GM23338 (cell line): Measurements from ENCODE around the gene TMEM150A.

ENCODE experiments used
- CTCF ChIP-seq, 2 experiments: fragments of 200-600 bp in 1 of 2; sonication (generic) in 1 of 2; conservative IDR thresholded peaks; 2 replicates each; pipeline versions ENCODE4 v1.5.1 to v1.6.1; 2016 to 2017; ENCODE audit warnings: antibody characterized with exemption in 2 of 2, low read depth in 2 of 2, mild to moderate bottlenecking in 2 of 2, moderate library complexity in 1 of 2
- ETS1 ChIP-seq: IDR thresholded peaks from 2 replicates; pipeline ENCODE4 v1.6.1; 2016; ENCODE audit warnings: antibody characterized with exemption
- EZH2 ChIP-seq: fragments of 200-600 bp; sonication (generic); IDR thresholded peaks from one replicate; pipeline ENCODE4 v1.8.0; 2017; ENCODE audit warnings: antibody characterized with exemption, mild to moderate bottlenecking, low read depth; ENCODE audit not compliant: unreplicated experiment
- NANOG ChIP-seq: IDR thresholded peaks from 2 replicates; pipeline ENCODE4 v1.6.1; 2016; ENCODE audit warnings: antibody characterized with exemption, borderline replicate concordance
- POLR2AphosphoS5 ChIP-seq: IDR thresholded peaks from 2 replicates; pipeline ENCODE4 v1.6.1; 2016; ENCODE audit warnings: antibody characterized with exemption, low read depth
- REST ChIP-seq: IDR thresholded peaks from one replicate; pipeline ENCODE4 v1.6.1; 2018; ENCODE audit warnings: antibody characterized with exemption; ENCODE audit not compliant: unreplicated experiment
- STAT1 ChIP-seq: IDR thresholded peaks from one replicate; pipeline ENCODE4 v1.6.1; 2016; ENCODE audit warnings: antibody characterized with exemption; ENCODE audit not compliant: unreplicated experiment
- ZNF331 ChIP-seq: fragments of 250-450 bp; sonication (Bioruptor Pico); IDR thresholded peaks from 2 replicates; pipeline ENCODE4 v1.5.0; 2020; ENCODE audit warnings: low read depth, mild to moderate bottlenecking, moderate library complexity

GRCh38 chr2:85604568-85605339, 2.3 kb upstream of the TMEM150A start:
- no peak for TF ChIP-seq ETS1
- TF ChIP-seq NANOG, result no peak
- no peak; the same call in 1 of the 2 replicates for TF ChIP-seq POLR2AphosphoS5
- TF ChIP-seq REST, result no peak
- TF ChIP-seq CTCF (conservative IDR thresholded peaks at IDR 0.05; ENCODE audit: low read depth in 2 of 2), result no peak
- TF ChIP-seq EZH2, result no peak
- no peak for TF ChIP-seq ZNF331
- no peak for TF ChIP-seq STAT1
